Astrocyte (in vitro differentiated cells and primary cell): ENCODE data around the gene MBOAT2.

Source experiments
- CTCF ChIP-seq: IDR thresholded peaks from 2 replicates; pipeline ENCODE4 v1.5.1; 2011; ENCODE audit warnings: low read depth, mild to moderate bottlenecking, inconsistent platforms, low read length, moderate library complexity; ENCODE audit not compliant: insufficient read depth
- EZH2 ChIP-seq: IDR thresholded peaks from 2 replicates; pipeline ENCODE4 v1.6.1; 2012; ENCODE audit warnings: mild to moderate bottlenecking, low read length, inconsistent platforms; ENCODE audit not compliant: insufficient read depth

GRCh38 chr2:9020267-9020666, 16.8 kb upstream of the MBOAT2 start:
- no peak for TF ChIP-seq CTCF
- no peak for TF ChIP-seq EZH2
